ENCODE data around the gene SLC6A18. TPM values are rescaled to one million over a fixed set of nuclear protein-coding genes. Genes with fewer than 3 reads are reported as not detected.

SLC6A18 gene
- total and polyA plus RNA-seq, 2 donors from 2014 or later, result 1.5 TPM; not detected in 1

DNA sequence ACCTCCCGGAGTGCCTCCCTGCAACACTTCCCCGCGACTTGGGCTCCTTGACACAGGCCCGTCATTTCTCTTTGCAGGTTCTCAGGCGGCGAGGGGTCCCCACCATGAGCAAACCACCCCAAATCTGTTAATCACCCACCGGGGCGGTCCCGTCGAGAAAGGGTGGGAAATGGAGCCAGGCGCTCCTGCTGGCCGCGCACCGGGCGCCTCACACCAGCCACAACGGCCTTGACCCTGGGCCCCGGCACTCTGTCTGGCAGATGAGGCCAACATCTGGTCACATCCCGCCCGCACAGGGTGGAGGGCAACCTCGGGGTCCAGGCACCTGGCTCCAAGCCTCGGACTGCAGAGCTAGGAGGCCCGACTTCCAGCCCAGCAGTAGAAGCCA, 70.5 kb downstream of the SLC6A18 start:
- H3K9me3 ChIP-seq (ENCODE audit: control insufficient read depth in 2 of 3, insufficient read depth in 1 of 3, low read length in 3 of 3), result no peaks in the 10 kb centered on the region
- no peaks in the 10 kb centered on the region for H3K36me3 ChIP-seq (ENCODE audit: control insufficient read depth in 2 of 3, insufficient read depth in 3 of 3, low read length in 3 of 3)
- TF ChIP-seq, protein P1, sequence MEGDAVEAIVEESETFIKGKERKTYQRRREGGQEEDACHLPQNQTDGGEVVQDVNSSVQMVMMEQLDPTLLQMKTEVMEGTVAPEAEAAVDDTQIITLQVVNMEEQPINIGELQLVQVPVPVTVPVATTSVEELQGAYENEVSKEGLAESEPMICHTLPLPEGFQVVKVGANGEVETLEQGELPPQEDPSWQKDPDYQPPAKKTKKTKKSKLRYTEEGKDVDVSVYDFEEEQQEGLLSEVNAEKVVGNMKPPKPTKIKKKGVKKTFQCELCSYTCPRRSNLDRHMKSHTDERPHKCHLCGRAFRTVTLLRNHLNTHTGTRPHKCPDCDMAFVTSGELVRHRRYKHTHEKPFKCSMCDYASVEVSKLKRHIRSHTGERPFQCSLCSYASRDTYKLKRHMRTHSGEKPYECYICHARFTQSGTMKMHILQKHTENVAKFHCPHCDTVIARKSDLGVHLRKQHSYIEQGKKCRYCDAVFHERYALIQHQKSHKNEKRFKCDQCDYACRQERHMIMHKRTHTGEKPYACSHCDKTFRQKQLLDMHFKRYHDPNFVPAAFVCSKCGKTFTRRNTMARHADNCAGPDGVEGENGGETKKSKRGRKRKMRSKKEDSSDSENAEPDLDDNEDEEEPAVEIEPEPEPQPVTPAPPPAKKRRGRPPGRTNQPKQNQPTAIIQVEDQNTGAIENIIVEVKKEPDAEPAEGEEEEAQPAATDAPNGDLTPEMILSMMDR (IDR thresholded peaks at IDR 0.05; ENCODE audit: borderline replicate concordance, extremely low read depth, insufficient read depth), result no peak
- H3K4me1 ChIP-seq (ENCODE audit: control insufficient read depth in 2 of 3, insufficient read depth in 2 of 3, low read depth in 1 of 3, low read length in 3 of 3), result peaks cover 0 to 2% (median 0%) of the 10 kb centered on the region in 3 donors
- H3K27me3 ChIP-seq (ENCODE audit: control insufficient read depth, insufficient read depth, low read length), result peaks cover 5% of the 10 kb centered on the region
- H3K9ac ChIP-seq (ENCODE audit: low read length in 3 of 3), result no peak overlapping the region
- no peak for FAIRE-seq
- DNase-seq, result peak in 1 of 5 donors; percentile 55
- H3K4me3 ChIP-seq (ENCODE audit: low read length in 3 of 3), result no peak overlapping the region
- intact Hi-C loops (cut with DNase I), result no loop called here
- H3K27ac ChIP-seq (ENCODE audit: low read depth in 2 of 2, low read length in 2 of 2), result no peak overlapping the region

Other genes with a start within 250 kb of the SLC6A18 start
- 14.1 TPM for gene NKD2, start 216.6 kb upstream of the SLC6A18 start, total RNA-seq
- gene NKD2, start 216.6 kb upstream of the SLC6A18 start, polyA plus RNA-seq (ENCODE audit: insufficient read depth, low read depth, low replicate concordance), result 7.9 TPM
- gene SLC12A7, start 113.3 kb upstream of the SLC6A18 start, total RNA-seq, result 92.9 TPM
- 28.2 TPM for gene SLC12A7, start 113.3 kb upstream of the SLC6A18 start, polyA plus RNA-seq (ENCODE audit: insufficient read depth, low read depth, low replicate concordance)
- gene SLC6A19, start 23.8 kb upstream of the SLC6A18 start, total RNA-seq, result 2.2 TPM
- gene SLC6A19, start 23.8 kb upstream of the SLC6A18 start, polyA plus RNA-seq (ENCODE audit: insufficient read depth, low read depth, low replicate concordance), result 69.3 TPM
- 0.91 TPM for gene TERT, start 69.7 kb downstream of the SLC6A18 start, total RNA-seq
- not detected for gene TERT, start 69.7 kb downstream of the SLC6A18 start, polyA plus RNA-seq (ENCODE audit: insufficient read depth, low read depth, low replicate concordance)
- gene CLPTM1L, start 119.7 kb downstream of the SLC6A18 start, total RNA-seq, result 96.6 TPM
- 135 TPM for gene CLPTM1L, start 119.7 kb downstream of the SLC6A18 start, polyA plus RNA-seq (ENCODE audit: insufficient read depth, low read depth, low replicate concordance)
- gene SLC6A3, start 220.1 kb downstream of the SLC6A18 start, total RNA-seq, result 0.54 TPM
- 0.09 TPM for gene SLC6A3, start 220.1 kb downstream of the SLC6A18 start, polyA plus RNA-seq (ENCODE audit: insufficient read depth, low read depth, low replicate concordance)

All from kidney (tissue), 14 donors.